HFF-Myc (cell line): Measurements from ENCODE around the gene TIMP2.

Source experiments
- DNase-seq: peaks from one replicate; pipeline ENCODE4 v3.0.0-alpha.2; 2011; ENCODE audit warnings: low read depth; ENCODE audit errors: extremely low read depth
- H3K4me3 ChIP-seq: replicated peaks from 2 replicates; pipeline ENCODE4 v1.5.1; 2011; ENCODE audit warnings: low read depth, mild to moderate bottlenecking, control low read depth, low read length
- CTCF ChIP-seq: IDR thresholded peaks from 2 replicates; pipeline ENCODE4 v1.5.1; 2012; ENCODE audit warnings: mild to moderate bottlenecking, low read depth, low read length, control low read depth; ENCODE audit errors: missing control alignments

Gene TIMP2

GRCh38 chr17:78842881-78843565 is 82.2 kb downstream of the TIMP2 start:
- no peak for DNase-seq
- no peak overlapping the region for H3K4me3 ChIP-seq
- peak; percentile 81 for TF ChIP-seq CTCF

- no peak for TF ChIP-seq CTCF
- peak; percentile 97 for DNase-seq
- H3K4me3 ChIP-seq, result peak within 1 kb of the TSS; percentile 91
Measured at GRCh38 chr17:78840780-78841611, 84.2 kb downstream of the TIMP2 start, which contains the start of gene USP36. Gene USP36 (minus strand): TSS chr17:78840814. CDS start chr17:78836363, 4,451 bp downstream.

GRCh38 chr17:78840530-78840779 is 84.7 kb downstream of the TIMP2 start:
- TF ChIP-seq CTCF, result no peak
- H3K4me3 ChIP-seq, result peak overlapping the region; percentile 91
- DNase-seq, result no peak

- DNase-seq, result no peak
- TF ChIP-seq CTCF, result no peak
- peak overlapping the region; percentile 91 for H3K4me3 ChIP-seq
Measured at GRCh38 chr17:78839762-78840529, 85.2 kb downstream of the TIMP2 start.

GRCh38 chr17:78839235-78839761 is 85.9 kb downstream of the TIMP2 start:
- H3K4me3 ChIP-seq, result peak overlapping the region; percentile 91
- TF ChIP-seq CTCF, result no peak
- DNase-seq, result no peak

- no peak for DNase-seq
- H3K4me3 ChIP-seq, result peak overlapping the region; percentile 91
- no peak for TF ChIP-seq CTCF
Measured at GRCh38 chr17:78838574-78839005, 86.6 kb downstream of the TIMP2 start.
